ENCODE results near the gene SNX18. TPM values are rescaled to one million over a fixed set of nuclear protein-coding genes. Genes with fewer than 3 reads are reported as not detected.

Gene SNX18
- polyA plus RNA-seq, 3 donors: 30.0 to 32.7 (median 31.0) TPM

Other genes with a start within 250 kb of the SNX18 start
- 10 to 100 TPM; 27.3 to 30.9 (median 30.0) TPM for gene ARL15, start 207.2 kb upstream of the SNX18 start, polyA plus RNA-seq (ENCODE audit: insufficient read length in 3 of 3)
- under 1 TPM in 1 of 3 donors, not detected in 2; 0.13 TPM for gene HSPB3, start 62.1 kb upstream of the SNX18 start, polyA plus RNA-seq (ENCODE audit: insufficient read length in 3 of 3)